Smooth muscle cell (in vitro differentiated cells): Measurements from ENCODE around the gene CPEB4. TPM values are rescaled to one million over a fixed set of nuclear protein-coding genes. Genes with fewer than 3 reads are reported as not detected.

Experiments used
- DNase-seq: peaks from one replicate; lab custom pipeline; 2025; ENCODE audit not compliant: unreplicated experiment; lab: John Stamatoyannopoulos, UW
- H2AFZ ChIP-seq: fragments of 200-600 bp; sonication (generic); 2 replicates; pipeline ENCODE4 v1.6.0; 2016; ENCODE audit warnings: antibody characterized with exemption, low read depth, mild to moderate bottlenecking
- H3F3A ChIP-seq: fragments of 200-600 bp; sonication (generic); 2 replicates; pipeline ENCODE4 v1.6.0; 2017; ENCODE audit warnings: antibody characterized with exemption, low read depth
- H3K27ac ChIP-seq: fragments of 200-600 bp; sonication (generic); 2 replicates; pipeline ENCODE4 v1.5.1; 2016; ENCODE audit warnings: low read depth, mild to moderate bottlenecking
- H3K27me3 ChIP-seq: fragments of 200-600 bp; sonication (generic); 2 replicates; pipeline ENCODE4 v1.6.1; 2016; ENCODE audit warnings: low read depth, mild to moderate bottlenecking
- H3K36me3 ChIP-seq: fragments of 200-600 bp; sonication (generic); 2 replicates; pipeline ENCODE4 v1.5.1; 2016; ENCODE audit warnings: low read depth
- H3K4me1 ChIP-seq: fragments of 200-600 bp; sonication (generic); 2 replicates; pipeline ENCODE4 v1.5.1; 2016; ENCODE audit warnings: low read depth
- H3K4me2 ChIP-seq: fragments of 200-600 bp; sonication (generic); 2 replicates; pipeline ENCODE4 v1.6.0; 2016; ENCODE audit warnings: mild to moderate bottlenecking
- H3K4me3 ChIP-seq: fragments of 200-600 bp; sonication (generic); 2 replicates; pipeline ENCODE4 v1.5.1; 2016; ENCODE audit warnings: mild to moderate bottlenecking
- H3K79me2 ChIP-seq: fragments of 200-600 bp; sonication (generic); 2 replicates; pipeline ENCODE4 v1.6.0; 2016; ENCODE audit warnings: low read depth, mild to moderate bottlenecking
- H3K9ac ChIP-seq: fragments of 200-600 bp; sonication (generic); 2 replicates; pipeline ENCODE4 v1.6.0; 2016; ENCODE audit warnings: low read depth
- H3K9me3 ChIP-seq: fragments of 200-600 bp; sonication (generic); replicated peaks from 2 replicates; pipeline ENCODE4 v1.5.1; 2016; ENCODE audit warnings: low read depth
- H4K20me1 ChIP-seq: fragments of 200-600 bp; sonication (generic); 2 replicates; pipeline ENCODE4 v1.6.0; 2016; ENCODE audit warnings: low read depth
- WGBS: methylation state at CpG from one replicate; pipeline ENCODE4 v1.1.7; 2016; ENCODE audit warnings: low lambda C conversion rate; 5-methylcytosine and 5-hydroxymethylcytosine counted together
- polyA plus RNA-seq: library from polyadenylated mRNA; unstranded; fragments of >200 nt; fragmentation: Nextera tagmentation; extraction: Ambion mirVana; gene quantifications from 2 replicates; pipeline ENCODE4 v1.2.1, GENCODE V29; 2016
- total RNA-seq: library from RNA; depleted of rRNA; stranded (reverse); fragments of >200 nt; gene quantifications from 2 replicates; pipeline ENCODE4 v1.2.3, GENCODE V29; 2014
- TF ChIP-seq, protein P1 (sequence below): fragments of 200-600 bp; sonication (generic); IDR thresholded peaks from 2 replicates; pipeline ENCODE4 v1.5.1; 2017; ENCODE audit warnings: borderline replicate concordance, mild to moderate bottlenecking, antibody characterized with exemption; ENCODE audit not compliant: insufficient read depth, poor library complexity, severe bottlenecking

The CPEB4 gene
- total and polyA plus RNA-seq, 2 experiments from 2014 or later = 5.1 to 38.5 TPM

DNA sequence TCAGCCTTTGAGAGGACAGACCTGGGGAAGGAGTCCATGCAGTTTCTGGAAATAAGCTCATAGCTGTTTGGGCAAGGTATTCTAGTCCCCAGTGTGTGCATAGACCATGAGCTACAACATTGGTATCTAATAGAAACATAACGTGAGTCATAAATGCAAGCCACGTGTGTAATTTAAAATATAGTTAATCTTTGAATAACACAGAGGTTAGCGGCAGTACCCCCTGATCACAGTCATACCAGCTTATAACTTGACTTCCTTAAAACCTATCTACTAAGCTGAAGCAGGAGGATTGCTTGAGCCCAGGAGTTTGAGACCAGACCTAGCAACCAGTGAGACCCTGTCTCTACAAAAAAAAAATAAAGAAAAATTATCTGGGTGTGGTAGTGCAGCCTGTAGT, 46.4 kb upstream of the CPEB4 start:
- no peak for DNase-seq
- H4K20me1 ChIP-seq = no peaks in the 10 kb centered on the region
- no peak overlapping the region for H3K4me3 ChIP-seq
- H3K4me1 ChIP-seq = no peaks in the 10 kb centered on the region
- H3K4me2 ChIP-seq = no peak overlapping the region
- WGBS = 88% methylated on average over 3 of the region's 3 CpGs
- no peaks in the 10 kb centered on the region for H3K79me2 ChIP-seq
- H3K27me3 ChIP-seq = no peaks in the 10 kb centered on the region
- H3K9ac ChIP-seq = no peak overlapping the region
- TF ChIP-seq, protein P1, sequence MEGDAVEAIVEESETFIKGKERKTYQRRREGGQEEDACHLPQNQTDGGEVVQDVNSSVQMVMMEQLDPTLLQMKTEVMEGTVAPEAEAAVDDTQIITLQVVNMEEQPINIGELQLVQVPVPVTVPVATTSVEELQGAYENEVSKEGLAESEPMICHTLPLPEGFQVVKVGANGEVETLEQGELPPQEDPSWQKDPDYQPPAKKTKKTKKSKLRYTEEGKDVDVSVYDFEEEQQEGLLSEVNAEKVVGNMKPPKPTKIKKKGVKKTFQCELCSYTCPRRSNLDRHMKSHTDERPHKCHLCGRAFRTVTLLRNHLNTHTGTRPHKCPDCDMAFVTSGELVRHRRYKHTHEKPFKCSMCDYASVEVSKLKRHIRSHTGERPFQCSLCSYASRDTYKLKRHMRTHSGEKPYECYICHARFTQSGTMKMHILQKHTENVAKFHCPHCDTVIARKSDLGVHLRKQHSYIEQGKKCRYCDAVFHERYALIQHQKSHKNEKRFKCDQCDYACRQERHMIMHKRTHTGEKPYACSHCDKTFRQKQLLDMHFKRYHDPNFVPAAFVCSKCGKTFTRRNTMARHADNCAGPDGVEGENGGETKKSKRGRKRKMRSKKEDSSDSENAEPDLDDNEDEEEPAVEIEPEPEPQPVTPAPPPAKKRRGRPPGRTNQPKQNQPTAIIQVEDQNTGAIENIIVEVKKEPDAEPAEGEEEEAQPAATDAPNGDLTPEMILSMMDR = no peak
- H3K27ac ChIP-seq = no peak overlapping the region
- no peaks in the 10 kb centered on the region for H3F3A ChIP-seq
- H3K9me3 ChIP-seq = no peaks in the 10 kb centered on the region
- no peak overlapping the region for H2AFZ ChIP-seq
- H3K36me3 ChIP-seq = no peaks in the 10 kb centered on the region

DNA sequence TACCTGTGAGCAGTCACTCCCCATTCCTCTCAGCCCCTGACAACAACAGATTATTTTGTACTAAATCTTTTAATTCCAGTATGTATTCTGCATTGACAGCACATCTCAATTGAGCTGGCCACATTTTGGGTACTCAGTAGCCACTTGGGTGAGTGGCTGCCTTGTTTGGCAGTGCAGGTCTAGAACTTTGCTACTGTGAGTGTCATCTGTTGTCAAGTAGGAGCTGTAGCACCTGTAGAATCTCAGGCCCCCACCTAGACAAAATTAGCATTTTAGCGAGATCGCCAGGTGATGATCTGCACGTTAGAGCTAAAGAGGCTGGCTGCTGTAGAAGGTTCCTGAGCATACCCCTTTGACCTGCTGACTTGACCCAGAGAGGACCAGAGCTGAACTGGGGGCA, 44.4 kb upstream of the CPEB4 start:
- no peak overlapping the region for H3K9ac ChIP-seq
- H3K36me3 ChIP-seq = no peaks in the 10 kb centered on the region
- no peaks in the 10 kb centered on the region for H3K79me2 ChIP-seq
- H3F3A ChIP-seq = no peaks in the 10 kb centered on the region
- no peaks in the 10 kb centered on the region for H3K4me1 ChIP-seq
- no peak overlapping the region for H2AFZ ChIP-seq
- no peaks in the 10 kb centered on the region for H3K27me3 ChIP-seq
- H3K9me3 ChIP-seq = no peaks in the 10 kb centered on the region
- TF ChIP-seq, protein P1 = no peak
- no peak overlapping the region for H3K27ac ChIP-seq
- no peak for DNase-seq
- no peak overlapping the region for H3K4me3 ChIP-seq
- 82% methylated on average over 3 of the region's 3 CpGs for WGBS
- H3K4me2 ChIP-seq = no peak overlapping the region
- H4K20me1 ChIP-seq = no peaks in the 10 kb centered on the region

- no peaks in the 10 kb centered on the region for H4K20me1 ChIP-seq
- no peaks in the 10 kb centered on the region for H3K4me1 ChIP-seq
- H3K4me3 ChIP-seq = no peak overlapping the region
- no peaks in the 10 kb centered on the region for H3K36me3 ChIP-seq
- no peaks in the 10 kb centered on the region for H3K9me3 ChIP-seq
- no peak overlapping the region for H3K4me2 ChIP-seq
- no peak overlapping the region for H2AFZ ChIP-seq
- no peaks in the 10 kb centered on the region for H3K27me3 ChIP-seq
- no peak for DNase-seq
- H3K9ac ChIP-seq = no peak overlapping the region
- H3F3A ChIP-seq = no peaks in the 10 kb centered on the region
- WGBS = 88% methylated on average over 6 of the region's 6 CpGs
- H3K27ac ChIP-seq = no peak overlapping the region
- H3K79me2 ChIP-seq = no peaks in the 10 kb centered on the region
- TF ChIP-seq, protein P1 = no peak
Observed at GRCh38 chr5:173845321-173845720, 42.8 kb upstream of the CPEB4 start.

GRCh38 chr5:173846929-173847501, 41.1 kb upstream of the CPEB4 start:
- 47% methylated on average over 1 of the region's 1 CpG for WGBS
- H3K4me2 ChIP-seq = no peak overlapping the region
- H3K36me3 ChIP-seq = no peaks in the 10 kb centered on the region
- H3K27me3 ChIP-seq = no peaks in the 10 kb centered on the region
- H4K20me1 ChIP-seq = no peaks in the 10 kb centered on the region
- H3K4me3 ChIP-seq = no peak overlapping the region
- H3K27ac ChIP-seq = no peak overlapping the region
- no peaks in the 10 kb centered on the region for H3K4me1 ChIP-seq
- no peaks in the 10 kb centered on the region for H3K9me3 ChIP-seq
- H3K9ac ChIP-seq = no peak overlapping the region
- H3K79me2 ChIP-seq = no peaks in the 10 kb centered on the region
- H3F3A ChIP-seq = no peaks in the 10 kb centered on the region
- no peak overlapping the region for H2AFZ ChIP-seq
- no peak for DNase-seq
- TF ChIP-seq, protein P1 = no peak
